NCI-H82 treated with DMSO at 0.1 percent for 48 hours (cell line): ENCODE results near the gene CNN2.

ENCODE experiments used
- DNase-seq: peaks from one replicate; lab custom pipeline; 2025; ENCODE audit not compliant: unreplicated experiment; lab: John Stamatoyannopoulos, UW

The CNN2 gene

DNA sequence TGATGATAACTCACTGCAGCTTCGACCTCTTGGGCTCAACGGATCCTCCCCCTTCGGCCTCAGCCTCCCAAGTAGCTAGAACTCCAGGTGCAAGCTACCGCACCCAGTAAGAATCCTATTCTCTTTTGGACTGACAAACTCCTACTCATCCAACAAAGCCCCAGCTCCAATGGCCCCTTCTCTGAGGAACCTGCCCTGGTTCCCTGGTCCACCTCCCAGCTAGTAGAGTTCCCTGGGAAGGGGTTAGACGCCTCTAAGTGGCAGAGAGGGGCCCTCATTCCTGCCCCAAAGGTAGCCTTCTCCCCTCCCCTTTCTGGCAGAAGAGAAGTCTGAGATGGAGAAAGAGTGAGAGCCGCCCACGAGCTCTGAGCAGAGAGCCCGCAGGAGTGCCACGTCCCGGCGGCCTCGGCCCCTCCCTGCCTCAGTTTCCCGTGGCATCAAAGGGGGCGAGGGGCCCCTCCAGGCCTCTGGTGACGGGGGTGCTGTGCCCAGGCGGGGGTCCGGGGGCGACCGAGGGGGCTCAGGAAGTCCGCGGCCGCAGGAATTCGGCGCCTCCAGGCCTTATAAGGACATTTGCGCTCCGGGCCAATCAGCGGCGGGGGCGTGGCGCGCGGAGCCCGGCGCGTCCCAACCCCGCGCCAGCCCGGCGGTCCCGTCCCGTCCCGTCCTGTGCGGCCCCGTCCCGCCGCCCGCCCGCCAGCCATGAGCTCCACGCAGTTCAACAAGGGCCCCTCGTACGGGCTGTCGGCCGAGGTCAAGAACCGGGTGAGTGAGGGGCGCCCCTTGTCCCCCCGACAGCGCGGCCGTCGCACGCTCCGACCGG, at the start of gene CNN2:
Gene CNN2, plus strand, starts transcription at position 649 of the 823 bp plus-strand sequence. Its CDS starts 54 bp downstream, at position 703.
- DNase-seq: no peak

DNA sequence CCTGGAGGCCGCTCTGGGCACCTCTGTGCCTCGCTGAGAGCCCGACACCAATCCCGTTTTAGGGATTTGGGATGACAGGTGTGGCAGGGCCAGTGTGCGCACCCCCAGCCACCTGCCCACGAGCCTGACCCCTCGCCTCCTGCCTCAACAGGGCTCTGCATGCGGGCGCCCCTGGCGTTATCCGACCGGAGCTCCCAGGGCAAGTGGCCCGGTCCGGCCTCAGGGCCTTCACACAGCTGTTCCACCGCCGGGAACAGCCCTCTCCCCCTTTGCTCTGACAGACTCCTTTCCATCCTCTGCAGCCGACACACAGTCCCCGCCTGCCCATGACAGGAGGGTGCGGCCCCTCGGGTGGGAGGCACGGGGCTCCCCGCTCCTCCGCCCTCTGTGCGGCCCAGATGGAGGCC, 49.3 kb upstream of the CNN2 start:
- DNase-seq: no peak

DNA sequence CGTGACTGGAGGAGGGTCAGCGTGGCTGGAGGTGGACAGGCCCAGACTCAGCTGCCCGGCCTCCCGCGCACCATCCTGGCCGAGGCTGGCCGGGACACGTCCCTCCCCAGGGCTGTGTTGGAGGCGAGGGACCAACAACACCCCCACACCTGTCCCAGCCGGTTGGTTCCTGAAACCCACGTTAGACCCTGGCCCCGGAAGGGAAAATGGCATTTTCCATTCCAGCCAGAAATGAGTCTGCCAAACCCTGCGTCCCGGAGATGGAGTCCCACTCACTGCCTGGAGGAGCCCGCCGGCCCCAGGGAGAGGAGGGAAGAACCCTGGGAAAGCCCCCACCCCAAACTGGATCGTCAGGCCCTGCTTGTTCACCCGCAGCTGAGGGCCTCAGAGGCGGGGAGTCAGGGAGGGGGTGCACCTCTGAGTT, 47.1 kb upstream of the CNN2 start:
- no peak for DNase-seq

DNA sequence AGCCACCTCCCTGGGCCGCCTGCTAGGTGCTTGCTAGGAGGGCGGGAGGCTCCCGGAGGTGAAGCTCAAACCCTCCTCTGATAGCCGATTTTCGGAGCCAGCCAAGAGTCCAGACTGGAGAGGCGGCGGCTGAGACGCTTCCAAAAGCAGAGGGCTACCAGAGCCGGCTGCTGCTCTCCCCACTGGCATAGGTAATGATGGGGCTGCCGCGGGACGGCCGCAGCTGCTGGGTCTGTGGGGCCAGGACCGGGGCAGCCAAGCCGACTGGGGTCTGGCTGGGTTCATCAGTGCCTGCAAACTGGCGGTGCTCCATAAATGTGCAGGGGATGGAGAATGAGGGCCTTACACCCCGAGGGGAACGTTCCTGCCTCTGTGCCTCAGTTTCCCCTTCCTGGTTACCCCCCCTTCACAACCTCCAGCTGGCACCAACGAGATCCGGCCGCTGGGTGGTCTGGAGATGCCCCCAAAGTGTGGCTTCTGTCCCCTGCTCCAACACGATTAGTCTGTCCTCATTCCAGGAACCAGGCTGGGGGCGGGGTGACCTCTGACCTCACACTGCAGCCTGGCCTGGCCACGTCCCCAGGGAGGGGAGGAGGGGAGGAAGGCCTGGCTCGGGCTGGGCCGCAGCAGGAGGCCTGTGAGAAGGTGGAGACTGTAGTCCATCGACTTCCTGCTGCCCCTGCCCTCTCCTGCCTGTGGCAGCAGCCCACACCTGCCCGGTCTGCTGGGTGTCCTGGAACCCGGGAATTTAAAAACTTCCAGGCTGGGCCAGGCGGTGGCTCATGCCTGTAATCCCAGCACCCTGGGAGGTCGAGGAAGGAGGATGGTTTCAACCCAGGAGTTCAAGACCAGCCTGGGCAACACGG, 46.0 kb upstream of the CNN2 start:
- no peak for DNase-seq

DNA sequence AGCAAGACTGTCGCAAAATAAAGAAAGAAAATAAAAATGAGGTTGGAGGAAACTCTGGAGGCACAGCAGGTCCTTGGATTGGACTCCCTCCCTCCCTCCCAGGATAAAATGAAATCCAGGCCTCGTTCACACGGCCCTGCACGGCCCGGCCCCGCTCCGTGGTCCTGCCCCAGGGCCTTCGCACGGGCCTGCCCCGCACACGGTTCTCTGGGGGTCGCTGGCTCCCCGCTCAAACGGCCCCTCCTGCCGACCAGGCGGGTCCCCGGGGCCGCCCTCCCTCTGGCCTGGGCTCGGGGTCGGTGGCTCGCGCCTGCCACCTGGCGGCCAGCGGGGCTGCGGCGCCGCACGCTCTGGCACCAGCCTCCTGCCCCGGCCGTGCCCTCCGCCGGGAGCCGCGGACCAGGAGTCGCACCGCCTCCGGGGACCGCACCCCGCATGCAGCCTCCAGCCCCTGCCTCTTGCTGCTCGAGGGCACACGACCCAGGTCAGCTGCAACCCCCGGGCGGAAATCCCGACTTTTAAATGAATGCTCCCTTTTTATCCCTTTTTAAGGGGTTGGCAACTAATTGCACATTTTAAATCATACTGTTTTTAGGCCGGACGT, 43.7 kb upstream of the CNN2 start:
- no peak for DNase-seq

DNA sequence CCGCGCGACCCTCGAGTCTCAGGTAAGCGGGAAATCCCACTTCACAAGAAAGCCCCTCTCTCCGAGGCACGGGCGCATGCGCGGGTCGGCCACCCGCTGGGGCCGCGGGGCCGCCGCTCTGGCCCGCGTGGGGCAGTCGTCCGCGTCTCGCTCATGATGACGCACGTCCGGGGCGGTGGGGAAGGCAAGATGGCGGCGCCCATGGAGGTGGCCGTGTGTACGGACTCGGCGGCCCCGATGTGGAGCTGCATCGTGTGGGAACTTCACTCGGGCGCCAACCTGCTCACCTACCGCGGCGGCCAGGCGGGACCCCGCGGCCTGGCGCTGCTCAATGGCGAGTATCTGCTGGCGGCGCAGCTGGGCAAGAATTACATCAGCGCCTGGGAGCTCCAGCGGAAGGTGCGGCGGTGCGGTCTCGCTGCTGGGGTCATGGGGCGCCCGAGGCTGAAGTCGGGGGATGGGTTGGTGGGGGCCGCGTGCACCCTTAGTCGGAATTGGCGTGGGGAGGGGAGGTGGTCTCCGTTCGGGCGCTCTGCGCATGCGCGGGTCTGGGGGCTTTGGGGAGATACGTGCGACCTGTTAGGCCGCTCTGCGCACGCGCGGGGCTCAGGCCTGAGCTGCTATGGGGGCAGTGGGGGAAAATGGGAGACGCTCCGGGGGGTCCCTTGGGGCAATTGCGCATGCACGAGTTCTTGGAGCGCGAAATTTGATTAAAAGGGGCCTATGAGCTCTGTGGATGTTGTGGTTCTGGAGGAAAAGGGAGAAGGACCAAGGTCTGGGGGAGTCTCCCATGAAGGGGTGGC, 42.0 kb upstream of the CNN2 start, which contains the start of gene WDR18:
Gene WDR18, plus strand, starts transcription at position 181 of the 803 bp plus-strand sequence. Its CDS starts 9 bp downstream, at position 190.
- DNase-seq: peak; percentile 52

DNA sequence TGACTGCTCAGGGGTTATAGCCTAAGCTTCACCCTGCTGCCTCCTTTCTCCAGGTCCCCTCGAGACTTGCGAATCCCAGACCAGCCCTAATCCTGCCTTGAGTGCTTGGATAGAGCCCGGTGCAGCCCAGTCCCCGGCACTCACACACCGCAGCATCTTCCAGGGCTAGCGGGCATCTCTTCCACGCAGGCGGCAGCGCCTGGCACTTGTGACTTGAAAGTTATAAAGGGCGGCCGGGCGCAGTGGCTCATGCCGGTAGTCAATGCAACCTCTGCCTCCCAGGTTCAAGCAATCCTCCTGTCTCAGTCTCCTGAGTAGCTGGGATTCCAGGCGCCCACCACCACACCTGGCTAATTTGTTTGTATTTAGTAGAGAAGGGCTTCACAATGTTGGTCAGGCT, 40.3 kb upstream of the CNN2 start:
- DNase-seq: no peak

DNA sequence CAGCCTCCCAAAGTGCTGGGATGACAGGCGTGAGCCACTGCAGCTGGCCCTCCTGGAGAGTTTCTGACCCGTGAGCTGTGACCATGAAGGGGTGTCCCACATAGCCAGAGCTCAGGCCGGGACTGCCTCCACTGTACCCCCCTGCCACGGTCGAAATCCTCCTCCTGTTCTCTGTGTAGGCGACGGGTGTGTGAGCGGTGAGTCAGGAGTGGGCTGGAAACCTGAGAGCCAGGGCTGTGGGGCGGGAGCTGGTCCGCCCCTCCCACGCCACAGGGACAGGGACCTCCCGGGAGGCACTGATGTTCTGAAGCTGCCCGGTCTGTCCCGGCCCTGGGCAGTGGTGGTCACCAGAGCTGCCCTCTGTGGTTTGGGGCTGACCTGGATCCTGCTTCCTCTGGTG, 38.3 kb upstream of the CNN2 start:
- DNase-seq: no peak

DNA sequence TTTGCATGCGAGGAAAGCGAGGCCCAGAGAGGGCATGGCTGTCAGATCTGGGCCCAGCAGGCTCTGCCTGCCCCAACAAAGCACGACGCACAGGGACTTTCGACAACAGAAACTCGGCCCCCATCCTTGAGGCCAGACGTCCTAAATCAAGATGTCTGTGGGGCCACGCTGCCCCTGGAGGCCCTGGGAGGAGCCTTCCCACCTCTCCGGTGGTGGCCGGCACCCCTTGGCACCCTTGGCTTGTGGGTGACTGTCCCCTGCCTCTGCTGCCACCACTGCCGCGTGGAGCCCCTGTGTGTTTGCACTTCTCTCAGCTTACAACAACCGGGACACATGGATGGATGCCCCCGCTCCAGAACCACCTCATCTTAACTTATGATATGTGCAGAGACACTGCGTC, 37.9 kb upstream of the CNN2 start:
- DNase-seq: no peak

DNA sequence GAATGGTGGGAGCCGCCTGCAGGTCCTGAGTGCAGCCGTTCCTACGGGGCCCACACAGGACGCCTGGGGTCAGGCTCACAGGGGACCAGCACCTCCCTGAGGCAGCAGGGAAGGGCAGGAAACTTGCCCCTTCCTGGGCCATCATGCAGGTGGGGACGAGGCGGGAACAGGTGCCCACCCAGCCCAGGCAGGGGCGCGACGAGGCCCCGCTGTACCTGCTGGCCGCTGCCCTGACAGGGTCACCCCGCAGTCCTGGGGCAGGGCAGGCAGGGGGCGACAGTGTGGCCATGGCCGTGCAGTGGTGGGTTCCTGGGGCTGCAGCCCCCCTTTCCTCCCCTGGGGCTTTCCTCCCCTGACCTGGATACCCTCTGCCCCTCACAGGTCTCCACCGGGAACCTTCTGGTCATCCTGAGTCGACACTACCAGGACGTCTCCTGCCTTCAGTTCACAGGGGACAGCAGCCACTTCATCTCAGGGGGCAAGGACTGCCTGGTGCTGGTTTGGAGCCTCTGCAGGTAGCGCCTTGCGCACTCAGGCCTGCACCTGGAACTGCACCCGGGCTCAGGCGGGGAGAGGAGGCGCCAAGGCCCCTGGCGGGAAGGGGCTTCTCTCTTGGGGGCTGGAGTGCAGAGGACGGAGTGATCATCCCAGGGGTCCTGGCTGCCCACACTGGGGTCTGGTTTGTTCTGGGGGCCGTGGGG, 36.9 kb upstream of the CNN2 start:
- no peak for DNase-seq

DNA sequence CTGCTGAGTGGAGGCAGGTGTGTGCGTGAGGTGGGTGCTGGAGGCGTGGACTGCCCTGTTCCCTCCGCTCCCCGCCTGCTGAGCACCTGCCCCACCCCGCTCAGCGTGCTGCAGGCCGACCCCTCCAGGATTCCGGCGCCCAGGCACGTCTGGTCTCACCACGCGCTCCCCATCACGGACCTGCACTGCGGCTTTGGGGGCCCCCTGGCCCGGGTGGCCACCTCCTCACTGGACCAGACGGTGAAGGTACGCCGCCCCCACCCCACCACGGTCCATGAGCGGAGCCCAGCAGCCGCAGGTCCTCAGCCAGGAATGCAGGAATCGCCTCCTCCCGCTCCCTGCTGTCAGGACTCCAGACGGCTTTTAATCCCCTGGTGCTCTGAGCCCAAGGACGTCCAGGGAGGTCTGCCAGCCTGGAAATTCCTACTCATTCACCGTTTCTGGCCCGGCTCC, 36.3 kb upstream of the CNN2 start:
- no peak for DNase-seq

DNA sequence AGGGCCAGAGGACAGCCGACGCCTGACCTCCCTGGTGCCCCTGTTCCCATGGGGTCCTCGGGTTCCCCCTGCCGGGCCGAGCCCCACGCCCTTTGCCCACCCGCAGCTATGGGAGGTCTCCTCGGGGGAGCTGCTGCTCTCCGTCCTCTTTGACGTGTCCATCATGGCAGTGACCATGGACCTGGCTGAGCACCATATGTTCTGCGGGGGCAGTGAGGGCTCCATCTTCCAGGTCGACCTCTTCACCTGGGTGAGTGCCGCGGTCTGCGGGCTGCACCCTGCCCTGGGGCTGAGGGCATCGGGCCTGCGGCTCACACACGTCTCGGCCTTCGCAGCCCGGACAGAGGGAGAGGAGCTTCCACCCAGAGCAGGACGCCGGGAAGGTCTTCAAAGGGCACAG, 35.7 kb upstream of the CNN2 start:
- DNase-seq: no peak

DNA sequence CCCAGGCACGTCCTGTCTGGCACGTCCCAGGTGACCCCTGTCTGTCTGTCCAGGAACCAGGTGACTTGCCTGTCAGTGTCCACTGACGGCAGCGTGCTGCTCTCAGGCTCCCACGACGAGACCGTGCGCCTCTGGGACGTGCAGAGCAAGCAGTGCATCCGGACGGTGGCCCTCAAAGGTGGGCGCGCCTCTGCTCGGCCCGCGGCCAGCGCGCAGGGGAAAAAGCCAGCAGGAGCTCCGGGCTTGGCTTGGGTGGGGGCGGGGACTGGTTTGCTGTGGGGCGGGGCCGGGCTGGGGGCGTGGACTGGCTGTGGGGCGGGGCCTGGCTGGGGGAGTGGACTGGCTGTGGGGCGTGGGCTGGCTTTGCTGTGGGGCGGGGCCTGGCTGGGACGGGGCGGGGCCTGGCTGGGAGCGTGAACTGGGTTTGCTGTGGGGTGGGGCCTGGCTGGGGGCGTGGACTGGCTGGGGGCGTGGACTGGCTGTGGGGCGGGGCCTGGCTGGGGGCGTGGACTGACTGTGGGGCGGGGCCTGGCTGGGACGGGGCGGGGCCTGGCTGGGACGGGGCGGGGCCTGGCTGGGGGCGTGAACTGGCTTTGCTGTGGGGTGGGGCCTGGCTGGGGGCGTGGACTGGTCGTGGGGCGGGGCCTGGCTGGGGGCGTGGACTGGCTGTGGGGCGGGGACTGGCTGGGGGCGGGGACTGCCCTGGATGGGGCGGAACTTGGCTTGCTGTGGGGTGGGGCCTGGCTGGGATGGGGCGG, 35.1 kb upstream of the CNN2 start:
- no peak for DNase-seq

DNA sequence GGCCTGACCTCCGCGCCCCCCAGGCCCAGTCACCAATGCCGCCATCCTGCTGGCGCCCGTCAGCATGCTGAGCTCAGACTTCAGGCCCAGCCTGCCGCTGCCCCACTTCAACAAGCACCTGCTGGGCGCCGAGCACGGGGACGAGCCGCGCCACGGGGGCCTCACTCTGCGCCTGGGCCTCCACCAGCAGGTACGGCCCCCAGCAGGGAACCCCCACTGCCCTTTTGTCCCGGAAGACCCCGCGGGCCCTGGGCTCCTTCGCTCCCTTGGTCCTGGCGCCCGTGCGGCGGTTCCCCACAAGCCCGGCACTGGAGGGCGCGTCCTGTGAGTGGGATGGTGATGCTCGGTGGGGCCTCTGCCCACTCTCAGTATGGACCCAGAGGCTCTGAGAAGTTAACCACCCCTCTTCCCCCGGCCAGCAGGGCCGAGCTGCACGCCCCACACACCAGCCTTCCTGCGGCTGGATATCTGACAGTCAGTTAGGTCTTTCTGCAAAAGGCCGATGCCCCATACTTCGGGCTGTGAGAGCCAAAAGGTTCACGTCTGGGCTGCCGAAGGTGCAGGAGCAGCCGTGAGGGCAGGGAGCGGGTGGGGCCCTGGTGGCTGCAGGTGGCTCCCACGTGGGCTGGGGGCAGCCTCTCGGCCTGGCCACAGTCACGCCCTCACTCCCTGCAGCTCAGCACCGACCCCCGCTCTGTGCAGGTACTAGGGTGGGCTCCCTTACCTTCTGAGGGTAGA, 34.3 kb upstream of the CNN2 start:
- no peak for DNase-seq

DNA sequence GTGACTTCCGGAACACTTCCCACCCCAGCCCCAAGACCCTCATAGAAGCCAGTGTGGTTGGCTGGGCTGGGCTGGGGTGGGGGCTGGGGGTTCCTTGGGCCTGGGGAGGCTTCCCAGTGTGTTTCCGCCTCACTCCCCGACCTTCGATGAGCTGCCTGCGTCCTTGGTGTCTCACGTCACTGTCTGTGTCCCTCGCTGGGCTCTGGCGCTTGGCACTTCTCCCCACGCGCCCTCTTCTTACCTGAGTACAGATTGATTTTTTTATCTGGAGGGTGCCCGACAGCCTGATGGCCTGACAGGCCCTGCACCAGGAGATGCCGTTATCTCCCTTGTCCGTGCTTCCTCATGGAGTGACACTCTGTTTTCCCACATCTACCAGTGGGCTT, 33.7 kb upstream of the CNN2 start:
- DNase-seq: no peak

DNA sequence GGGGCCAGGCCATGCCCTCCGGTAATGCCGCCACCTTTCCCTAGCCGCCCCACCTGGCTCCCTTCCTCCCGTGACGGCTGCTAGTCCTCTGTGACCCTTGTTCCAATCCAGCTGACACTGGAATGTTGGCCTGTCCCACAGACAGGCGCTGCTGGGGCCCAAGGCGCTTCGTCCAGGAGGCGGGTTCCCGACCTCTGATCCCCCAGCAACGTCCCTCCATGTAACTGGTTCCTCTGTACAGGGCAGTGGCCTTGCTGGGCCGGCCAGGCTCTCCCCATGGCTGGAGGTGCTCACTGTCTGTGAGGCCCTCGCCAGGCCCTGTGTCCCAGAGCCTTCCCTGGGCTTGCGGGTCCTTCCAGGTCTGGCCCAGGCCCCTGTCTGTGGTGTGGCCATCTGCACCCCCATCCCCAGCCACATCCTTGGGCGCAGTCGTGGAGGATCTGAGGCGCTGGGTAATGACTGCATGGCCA, 33.0 kb upstream of the CNN2 start:
- no peak for DNase-seq

DNA sequence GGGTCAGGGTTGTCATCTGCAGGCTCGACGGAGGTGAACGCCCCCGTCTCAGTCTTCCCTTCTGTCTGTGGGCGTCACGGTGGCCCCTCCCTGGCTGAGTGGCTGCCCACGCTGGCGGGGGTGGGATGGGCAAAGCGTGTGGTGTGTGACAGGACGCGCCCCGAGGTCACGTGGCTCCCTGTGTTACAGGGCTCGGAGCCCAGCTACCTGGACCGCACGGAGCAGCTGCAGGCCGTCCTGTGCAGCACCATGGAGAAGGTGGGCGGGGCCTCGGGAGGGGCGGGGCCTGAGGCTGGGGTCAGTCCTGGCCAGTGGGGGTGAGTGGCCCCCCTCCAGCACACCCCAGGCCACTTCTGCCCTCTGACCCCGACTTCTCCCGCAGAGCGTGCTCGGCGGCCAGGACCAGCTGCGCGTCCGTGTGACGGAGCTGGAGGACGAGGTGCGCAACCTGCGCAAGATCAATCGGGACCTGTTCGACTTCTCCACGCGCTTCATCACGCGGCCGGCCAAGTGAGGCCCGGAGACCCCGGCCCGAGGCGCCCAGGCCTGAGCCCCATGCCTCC, 32.5 kb upstream of the CNN2 start:
- no peak for DNase-seq

DNA sequence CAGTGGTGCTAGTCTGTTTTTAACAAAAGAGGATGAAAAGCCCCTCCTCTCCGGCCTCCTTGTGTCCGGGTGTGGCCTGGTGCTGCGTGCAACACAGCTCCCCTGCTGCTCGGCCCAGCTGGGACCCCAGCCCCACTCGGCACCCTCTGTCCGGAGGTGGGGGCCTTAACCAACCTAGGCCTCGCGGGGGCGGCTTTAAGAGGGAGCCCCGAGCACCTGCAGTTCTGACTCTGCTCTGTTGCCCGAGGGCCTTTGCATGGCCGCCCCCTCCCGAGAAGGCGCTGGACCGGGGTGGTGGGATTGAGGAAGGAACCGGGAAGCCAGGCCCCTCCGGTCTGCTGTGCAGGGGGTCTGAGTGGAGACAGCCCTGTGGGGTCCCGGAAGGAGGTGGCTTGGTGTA, 31.9 kb upstream of the CNN2 start:
- no peak for DNase-seq
